ENCODE results near the gene XPNPEP1. TPM values are rescaled to one million over a fixed set of nuclear protein-coding genes. Genes with fewer than 3 reads are reported as not detected.

The XPNPEP1 gene
- total RNA-seq, 4 donors from 2014 or later = 108 to 298 (median 127) TPM

- no peak overlapping the region for H3K4me3 ChIP-seq
- TF ChIP-seq EP300 (IDR thresholded peaks at IDR 0.05; ENCODE audit: low read depth) = no peak
- no peak for TF ChIP-seq CTCF (IDR thresholded peaks at IDR 0.05)
- no peak for TF ChIP-seq POLR2A (IDR thresholded peaks at IDR 0.05)
- no peak for TF ChIP-seq POLR2AphosphoS5 (IDR thresholded peaks at IDR 0.05)
- DNase-seq = no peak
- no peaks in the 10 kb centered on the region for H3K9me3 ChIP-seq
- in situ Hi-C loops (cut with MboI; ENCODE audit: low pct_ligation_motif_present in 1 of 4, low pct_unique_long_range_greater_than_20kb in 1 of 4, low sequenced_read_pairs in 3 of 4) (no loop called here), intact Hi-C loops (cut with DNase I; ENCODE audit: low total_unique reads) (loop anchor here (5.0 kb wide), 1 partner anchor 82 kb away; the partner anchor contains the start of gene ADD3)
- H3K36me3 ChIP-seq = no peaks in the 10 kb centered on the region
- peaks cover 0 to 30% (median 20%) of the 10 kb centered on the region in 4 donors for H3K4me1 ChIP-seq
- H3K27me3 ChIP-seq = no peaks in the 10 kb centered on the region
- no peak overlapping the region for H3K27ac ChIP-seq
- WGBS, 2 donors (ENCODE audit: low coverage in 1 of 2) = 78 to 80% methylated on average over 3 to 5 of the region's 5 CpGs
These were observed 1.8 kb upstream of the XPNPEP1 start for GRCh38 chr10:109924967-109925620.

- WGBS, 2 donors (ENCODE audit: low coverage in 1 of 2) = 92 to 94% methylated on average over 6 to 7 of the region's 7 CpGs
- no peak overlapping the region for H3K4me3 ChIP-seq
- intact Hi-C loops (cut with DNase I; ENCODE audit: low total_unique reads) = loop anchor here (5.0 kb wide), 1 partner anchor 83 kb away; the partner anchor contains the start of gene ADD3
- H3K27me3 ChIP-seq = no peaks in the 10 kb centered on the region
- no peak for DNase-seq
- in situ Hi-C loops (cut with MboI; ENCODE audit: low pct_ligation_motif_present in 1 of 4, low pct_unique_long_range_greater_than_20kb in 1 of 4, low sequenced_read_pairs in 3 of 4) = no loop called here
- H3K27ac ChIP-seq = peak overlapping the region in 2 of 4 donors; percentile 91 to 98
- no peaks in the 10 kb centered on the region for H3K9me3 ChIP-seq
- TF ChIP-seq POLR2AphosphoS5 (IDR thresholded peaks at IDR 0.05) = no peak
- TF ChIP-seq POLR2A (IDR thresholded peaks at IDR 0.05) = no peak
- TF ChIP-seq CTCF (IDR thresholded peaks at IDR 0.05) = no peak
- no peak for TF ChIP-seq EP300 (IDR thresholded peaks at IDR 0.05; ENCODE audit: low read depth)
- H3K36me3 ChIP-seq = no peaks in the 10 kb centered on the region
- H3K4me1 ChIP-seq = peaks cover 0 to 34% (median 20%) of the 10 kb centered on the region in 4 donors
These were observed 776 bp upstream of the XPNPEP1 start for GRCh38 chr10:109924087-109924486.

- peak overlapping the region; percentile 72 to 96 (median 93) for H3K4me3 ChIP-seq
- H3K9me3 ChIP-seq = no peaks in the 10 kb centered on the region
- TF ChIP-seq POLR2A (IDR thresholded peaks at IDR 0.05) (no peak), EP300 (IDR thresholded peaks at IDR 0.05; ENCODE audit: low read depth) (no peak), CTCF (IDR thresholded peaks at IDR 0.05) (no peak), POLR2AphosphoS5 (IDR thresholded peaks at IDR 0.05) (no peak)
- intact Hi-C loops (cut with DNase I; ENCODE audit: low total_unique reads) = loop anchor here (5.0 kb wide), 1 partner anchor 85 kb away; the partner anchor contains the start of gene ADD3
- H3K27ac ChIP-seq = peak overlapping the region; percentile 91 to 98 (median 96)
- H3K27me3 ChIP-seq = no peaks in the 10 kb centered on the region
- no peak for DNase-seq
- H3K4me1 ChIP-seq = peaks cover 0 to 36% (median 21%) of the 10 kb centered on the region in 4 donors
- H3K36me3 ChIP-seq = no peaks in the 10 kb centered on the region
- in situ Hi-C loops (cut with MboI; ENCODE audit: low pct_ligation_motif_present in 1 of 4, low pct_unique_long_range_greater_than_20kb in 1 of 4, low sequenced_read_pairs in 3 of 4) = no loop called here
- 11% methylated on average over 7 of the region's 7 CpGs; no CpG with 5 or more reads in 1 of the 2 donors for WGBS, 2 donors (ENCODE audit: low coverage in 1 of 2)
These were observed 844 bp downstream of the XPNPEP1 start for GRCh38 chr10:109922358-109922975.

- no peak for DNase-seq
- TF ChIP-seq POLR2A (IDR thresholded peaks at IDR 0.05) (no peak), POLR2AphosphoS5 (IDR thresholded peaks at IDR 0.05) (no peak), CTCF (IDR thresholded peaks at IDR 0.05) (no peak), EP300 (IDR thresholded peaks at IDR 0.05; ENCODE audit: low read depth) (no peak)
- peaks cover 5 to 59% (median 38%) of the 10 kb centered on the region in 4 donors for H3K4me1 ChIP-seq
- intact Hi-C loops (cut with DNase I; ENCODE audit: low total_unique reads) = loop anchor here (5.0 kb wide), 1 partner anchor 87 kb away; the partner anchor contains the start of gene ADD3
- H3K36me3 ChIP-seq = no peaks in the 10 kb centered on the region
- H3K9me3 ChIP-seq = no peaks in the 10 kb centered on the region
- in situ Hi-C loops (cut with MboI; ENCODE audit: low pct_ligation_motif_present in 1 of 4, low pct_unique_long_range_greater_than_20kb in 1 of 4, low sequenced_read_pairs in 3 of 4) = no loop called here
- H3K27ac ChIP-seq = no peak overlapping the region
- H3K4me3 ChIP-seq = no peak overlapping the region
- no peaks in the 10 kb centered on the region for H3K27me3 ChIP-seq
- 70 to 92% methylated on average over 3 of the region's 3 CpGs for WGBS, 2 donors (ENCODE audit: low coverage in 1 of 2)
These were observed 3.3 kb downstream of the XPNPEP1 start for GRCh38 chr10:109920016-109920415.

All from transverse colon (tissue), 4 donors.